Lung (tissue), 12 donors: Measurements from ENCODE around the gene ETNK2. TPM values are rescaled to one million over a fixed set of nuclear protein-coding genes. Genes with fewer than 3 reads are reported as not detected.
"Not testable (repeated sequence)": the region's sequence is repeated elsewhere in the genome, so short reads cannot be mapped to it uniquely, and the experiment has no call there.

ENCODE experiments used
- ATAC-seq: fragments of 200-7000 bp; cut with Tn5 transposase; one replicate; pipeline ENCODE4 v1.9.1; 2020; ENCODE audit warnings: moderate number of reproducible peaks; ENCODE audit not compliant: insufficient read depth, low FRiP score
- DNase-seq, 3 donors: peaks; one replicate each; pipeline ENCODE4 v3.0.0-alpha.2; 2013 to 2017
- H3K27ac ChIP-seq, 2 donors: one replicate each; pipeline ENCODE4 v1.5.1; 2013; ENCODE audit warnings: mild to moderate bottlenecking in 2 of 2, moderate library complexity in 2 of 2, control low read depth in 1 of 2, inconsistent platforms in 1 of 2, low read depth in 1 of 2, low read length in 1 of 2
- H3K27me3 ChIP-seq, 3 donors: one replicate each; pipeline ENCODE4 v1.5.1; 2013; ENCODE audit warnings: low read length in 2 of 3; ENCODE audit not compliant: control insufficient read depth in 3 of 3, insufficient read depth in 3 of 3
- H3K36me3 ChIP-seq, 4 donors: one replicate each; pipeline ENCODE4 v1.5.1; 2013; ENCODE audit warnings: low read length in 4 of 4, mild to moderate bottlenecking in 1 of 4, moderate library complexity in 1 of 4; ENCODE audit not compliant: control insufficient read depth in 4 of 4, insufficient read depth in 4 of 4
- H3K4me1 ChIP-seq, 5 donors: one replicate each; pipeline ENCODE4 v1.5.1; 2013; ENCODE audit warnings: low read length in 5 of 5, mild to moderate bottlenecking in 2 of 5, moderate library complexity in 1 of 5; ENCODE audit not compliant: control insufficient read depth in 5 of 5, insufficient read depth in 5 of 5
- H3K4me3 ChIP-seq: one replicate; pipeline ENCODE4 v1.5.1; 2013; ENCODE audit warnings: mild to moderate bottlenecking, control low read depth, moderate library complexity
- H3K9ac ChIP-seq, 2 donors: one replicate each; pipeline ENCODE4 v1.5.1; 2013; ENCODE audit warnings: low read length in 2 of 2, control low read depth in 1 of 2; ENCODE audit not compliant: insufficient read depth in 1 of 2
- H3K9me3 ChIP-seq, 4 donors: one replicate each; pipeline ENCODE4 v1.5.1; 2013; ENCODE audit warnings: low read length in 3 of 4, mild to moderate bottlenecking in 1 of 4, moderate library complexity in 1 of 4; ENCODE audit not compliant: control insufficient read depth in 4 of 4, insufficient read depth in 3 of 4
- WGBS, 2 donors: extraction: QIAGEN DNeasy Blood & Tissue Kit; methylation state at CpG; one replicate each; pipeline ENCODE4 v1.1.7; 2013; 5-methylcytosine and 5-hydroxymethylcytosine counted together
- polyA plus RNA-seq, 2 donors: library from polyadenylated mRNA; stranded (reverse); fragments of 200-250 nt; gene quantifications; one replicate each; pipeline ENCODE4 v1.2.1, GENCODE V29; 2013
- total RNA-seq, 2 donors: library from RNA; depleted of rRNA in 1 of 2; stranded (reverse); fragments of >200 nt in 1 of 2; gene quantifications; one replicate each; pipeline ENCODE4 v1.2.1, GENCODE V29; 2014 to 2021
- TF ChIP-seq, protein P1 (sequence below): IDR thresholded peaks from 2 replicates; pipeline ENCODE4 v1.5.1; 2012; ENCODE audit warnings: mild to moderate bottlenecking; ENCODE audit errors: control extremely low read depth, extremely low read depth
- donor health status: control.
- donor health status: control.
- donor health status: Bipolar disorder and iron deficiency.
- donor health status: healthy.
- donor health status: DM: yes; HTN: yes; CAD: no.

The ETNK2 gene
- total and polyA plus RNA-seq, 4 donors = 2.2 to 5.8 (median 3.9) TPM

DNA sequence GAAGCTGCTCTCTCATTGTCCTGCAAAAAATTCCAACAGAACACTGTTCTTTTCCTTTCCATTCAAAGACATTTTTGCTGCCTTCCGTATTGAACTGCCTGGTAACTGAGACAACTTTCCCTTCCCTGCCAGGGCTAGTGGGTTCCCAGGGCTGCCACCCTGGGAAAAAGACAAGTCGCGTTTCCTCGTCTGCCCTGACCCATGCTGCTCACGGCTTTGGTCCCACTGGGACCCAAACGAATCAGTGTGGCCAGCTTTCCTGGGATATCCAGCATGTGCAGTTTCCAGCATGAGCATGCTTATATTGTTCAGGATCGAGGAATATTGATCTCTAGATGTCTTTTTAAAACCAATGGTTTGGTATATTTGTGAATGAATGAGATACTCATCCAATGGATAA lies 60.8 kb downstream of the ETNK2 start:
- Histone ChIP-seq H3K9ac (no peak overlapping the region), H3K27me3 (no peaks in the 10 kb centered on the region), H3K4me1 (peaks cover 8 to 54% (median 16%) of the 10 kb centered on the region in 5 donors), H3K9me3 (no peaks in the 10 kb centered on the region), H3K36me3 (no peaks in the 10 kb centered on the region), H3K27ac (peak overlapping the region in 1 of 2 donors; percentile 68), H3K4me3 (no peak overlapping the region)
- ATAC-seq (no peak), DNase-seq (no peak)
- 70 to 75% methylated on average over 7 of the region's 7 CpGs for WGBS, 2 donors
- TF ChIP-seq, protein P1, sequence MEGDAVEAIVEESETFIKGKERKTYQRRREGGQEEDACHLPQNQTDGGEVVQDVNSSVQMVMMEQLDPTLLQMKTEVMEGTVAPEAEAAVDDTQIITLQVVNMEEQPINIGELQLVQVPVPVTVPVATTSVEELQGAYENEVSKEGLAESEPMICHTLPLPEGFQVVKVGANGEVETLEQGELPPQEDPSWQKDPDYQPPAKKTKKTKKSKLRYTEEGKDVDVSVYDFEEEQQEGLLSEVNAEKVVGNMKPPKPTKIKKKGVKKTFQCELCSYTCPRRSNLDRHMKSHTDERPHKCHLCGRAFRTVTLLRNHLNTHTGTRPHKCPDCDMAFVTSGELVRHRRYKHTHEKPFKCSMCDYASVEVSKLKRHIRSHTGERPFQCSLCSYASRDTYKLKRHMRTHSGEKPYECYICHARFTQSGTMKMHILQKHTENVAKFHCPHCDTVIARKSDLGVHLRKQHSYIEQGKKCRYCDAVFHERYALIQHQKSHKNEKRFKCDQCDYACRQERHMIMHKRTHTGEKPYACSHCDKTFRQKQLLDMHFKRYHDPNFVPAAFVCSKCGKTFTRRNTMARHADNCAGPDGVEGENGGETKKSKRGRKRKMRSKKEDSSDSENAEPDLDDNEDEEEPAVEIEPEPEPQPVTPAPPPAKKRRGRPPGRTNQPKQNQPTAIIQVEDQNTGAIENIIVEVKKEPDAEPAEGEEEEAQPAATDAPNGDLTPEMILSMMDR = no peak

DNA sequence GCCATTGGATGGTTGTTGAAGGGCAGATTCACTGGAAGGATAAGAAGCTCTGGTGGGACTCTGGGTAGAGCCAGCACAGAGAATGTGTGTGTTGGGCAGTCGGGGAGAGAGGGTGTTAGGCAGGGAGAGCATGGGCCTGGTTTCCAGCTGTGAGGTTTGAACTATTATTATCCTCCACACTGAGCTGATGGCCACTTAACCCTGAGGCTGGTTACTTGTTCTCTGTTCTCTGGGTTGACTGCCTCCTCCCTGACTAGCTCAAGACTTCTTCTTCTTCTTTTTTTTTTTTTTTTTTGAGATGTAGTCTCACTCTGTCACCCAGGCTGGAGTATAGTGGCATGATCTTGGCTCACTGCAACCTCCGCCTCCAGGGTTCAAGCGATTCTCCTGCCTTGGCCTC lies 61.7 kb downstream of the ETNK2 start:
- not testable (repeated sequence) for H3K9me3 ChIP-seq, H3K36me3 ChIP-seq, H3K4me3 ChIP-seq, DNase-seq, ATAC-seq, H3K27me3 ChIP-seq, H3K9ac ChIP-seq
- 92 to 93% methylated on average over 3 of the region's 3 CpGs for WGBS, 2 donors
- H3K27ac ChIP-seq = peak overlapping the region in 1 of 2 donors; percentile 44
- H3K4me1 ChIP-seq = peaks cover 8 to 51% (median 15%) of the 10 kb centered on the region in 5 donors

DNA sequence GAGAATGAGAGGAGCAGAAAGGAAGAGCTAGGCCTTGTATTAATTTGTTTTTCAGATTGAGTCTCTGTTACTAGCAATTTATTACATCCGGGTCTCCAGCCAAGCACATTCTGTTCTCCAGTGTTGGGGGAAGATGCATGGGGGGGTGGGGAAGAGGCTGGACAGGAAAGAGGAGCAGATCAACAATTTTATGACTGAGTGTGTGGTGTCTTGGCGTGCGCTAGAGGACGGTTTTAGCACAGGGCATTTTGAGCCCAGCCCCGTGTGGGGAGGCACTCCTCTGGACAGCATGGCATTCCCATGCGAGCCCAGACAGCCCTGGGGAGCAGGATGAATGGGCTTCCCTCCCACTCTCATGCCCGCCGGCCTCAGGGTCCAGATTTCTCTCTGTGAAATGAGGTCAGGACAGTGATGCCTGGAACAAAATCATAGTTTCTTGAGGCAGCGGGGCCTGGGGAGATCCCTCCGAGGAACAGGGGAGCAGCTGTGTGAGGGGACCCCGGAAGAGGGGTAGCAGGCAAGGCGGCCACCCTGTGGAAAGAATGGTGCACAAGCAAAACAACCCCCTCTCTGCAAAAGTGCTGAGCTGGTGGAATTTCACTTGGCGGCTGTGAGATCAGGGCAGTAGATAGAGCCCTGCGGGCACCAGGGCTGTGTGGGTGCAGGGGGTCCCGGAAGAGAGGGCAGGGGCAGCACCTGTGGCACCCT lies 62.6 kb downstream of the ETNK2 start:
- peak in 2 of 3 donors; percentile 65 to 76 for DNase-seq
- H3K4me1 ChIP-seq = peaks cover 7 to 46% (median 20%) of the 10 kb centered on the region in 5 donors
- 61 to 79% methylated on average over 14 to 15 of the region's 15 CpGs for WGBS, 2 donors
- H3K9me3 ChIP-seq = no peaks in the 10 kb centered on the region
- no peak overlapping the region for H3K4me3 ChIP-seq
- no peaks in the 10 kb centered on the region for H3K27me3 ChIP-seq
- no peaks in the 10 kb centered on the region for H3K36me3 ChIP-seq
- H3K27ac ChIP-seq = peak overlapping the region; percentile 40 to 88
- TF ChIP-seq, protein P1 = no peak
- H3K9ac ChIP-seq = no peak overlapping the region
- ATAC-seq = no peak

DNA sequence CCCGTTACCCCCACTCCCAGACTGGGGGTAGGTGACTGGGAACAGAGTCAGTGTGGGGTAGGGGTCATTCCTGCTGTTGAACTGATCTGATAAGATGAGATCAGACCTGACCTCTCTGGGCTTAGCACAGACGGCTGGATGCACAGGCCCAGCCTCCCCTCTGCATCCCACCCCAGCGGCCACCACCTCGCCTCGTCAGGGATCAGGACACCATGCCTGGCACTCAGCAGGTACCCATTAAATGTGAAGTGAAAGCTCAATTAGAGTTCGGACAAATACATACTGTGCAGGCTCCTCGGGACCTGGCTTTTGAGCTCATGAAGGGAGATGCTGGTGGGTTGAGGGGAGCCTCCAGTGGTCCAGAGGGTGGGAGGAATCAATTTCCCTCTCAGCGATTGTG lies 63.2 kb downstream of the ETNK2 start:
- Histone ChIP-seq H3K4me1 (peaks cover 1 to 47% (median 26%) of the 10 kb centered on the region in 5 donors), H3K27me3 (no peaks in the 10 kb centered on the region), H3K36me3 (no peaks in the 10 kb centered on the region), H3K9ac (peak overlapping the region in 1 of 2 donors; percentile 20), H3K9me3 (no peaks in the 10 kb centered on the region), H3K4me3 (no peak overlapping the region), H3K27ac (peak overlapping the region; percentile 40 to 88)
- ATAC-seq = no peak
- DNase-seq = no peak
- WGBS, 2 donors = 63 to 69% methylated on average over 8 of the region's 8 CpGs
- TF ChIP-seq, protein P1 = no peak
